ENCODE data around the gene ARRDC1.
"Not testable (repeated sequence)": the region's sequence is repeated elsewhere in the genome, so short reads cannot be mapped to it uniquely, and the experiment has no call there.

ARRDC1 gene

DNA sequence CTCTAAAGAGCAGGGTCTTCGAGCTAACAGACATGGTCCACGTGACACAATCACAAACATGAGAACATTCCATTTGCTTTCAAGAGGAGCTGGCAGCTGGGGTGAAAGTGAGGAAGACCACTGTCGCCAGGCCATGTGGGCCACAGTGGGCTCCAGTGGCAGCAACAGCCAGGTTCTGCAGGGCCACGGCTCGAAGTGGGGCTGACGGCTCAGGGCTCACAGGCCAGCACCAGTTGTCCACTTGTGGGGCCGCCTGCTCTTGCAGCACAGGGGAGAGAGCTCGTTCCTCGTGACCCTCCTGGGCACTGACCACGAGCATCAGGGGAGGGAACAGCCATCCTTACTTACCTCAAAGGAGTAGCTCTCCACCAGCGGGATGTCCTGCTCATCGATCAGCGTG is 17.2 kb upstream of the ARRDC1 start:
- DNase-seq = no peak

DNA sequence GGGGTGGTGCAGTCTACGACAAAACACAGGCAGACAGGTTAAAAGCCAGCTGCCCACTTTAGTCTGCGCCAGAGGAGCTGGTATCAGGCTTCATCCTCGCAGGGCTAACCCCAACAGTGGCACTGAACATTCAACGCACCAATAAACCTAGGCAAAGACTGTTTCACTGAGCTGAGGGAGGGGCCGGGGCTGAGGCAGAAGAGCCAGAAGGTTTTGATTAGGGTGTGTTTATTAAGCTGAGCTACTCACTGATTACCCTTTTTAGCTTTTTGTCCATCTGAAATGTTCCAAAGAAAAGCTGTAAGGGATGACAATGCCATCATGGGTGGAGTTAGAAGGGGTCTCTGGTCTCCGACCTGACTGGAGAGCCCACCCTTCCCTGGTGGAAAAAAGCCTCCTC is 16.6 kb upstream of the ARRDC1 start:
- no peak for DNase-seq

DNA sequence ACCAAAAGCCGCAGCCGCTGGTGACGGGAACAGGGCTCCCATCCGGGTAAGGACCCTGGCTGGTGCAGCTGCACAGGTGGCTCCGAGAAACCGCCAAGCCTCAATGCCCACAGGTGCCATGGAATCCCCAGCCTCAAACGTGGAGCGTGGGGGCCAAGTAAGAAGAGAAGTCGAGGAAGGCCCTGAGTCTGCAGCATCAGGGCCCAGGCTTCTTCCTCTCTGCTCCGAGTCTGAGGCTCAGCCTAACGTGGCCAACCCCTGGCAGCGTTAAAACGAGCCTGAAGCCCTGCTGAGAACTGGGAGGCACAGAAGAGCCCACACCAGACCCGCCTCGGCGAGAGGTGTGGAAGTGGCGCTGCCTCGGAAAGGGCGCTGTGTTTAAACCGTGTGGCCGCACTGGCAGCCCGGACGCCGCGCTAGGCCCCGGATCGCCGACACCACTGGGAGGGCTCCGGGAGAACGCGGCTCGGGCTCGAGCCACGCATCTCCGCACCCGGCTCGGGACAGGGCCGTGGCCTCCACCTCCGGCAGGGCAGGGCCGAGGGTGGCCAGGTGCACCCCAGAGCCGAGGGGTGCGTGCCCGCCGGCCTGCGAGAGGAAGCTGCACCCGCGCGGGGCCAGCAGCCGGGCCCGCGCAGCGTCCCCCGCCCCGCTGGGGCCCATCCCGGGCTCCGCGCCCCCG is 15.9 kb upstream of the ARRDC1 start:
- peak; percentile 26 for DNase-seq

DNA sequence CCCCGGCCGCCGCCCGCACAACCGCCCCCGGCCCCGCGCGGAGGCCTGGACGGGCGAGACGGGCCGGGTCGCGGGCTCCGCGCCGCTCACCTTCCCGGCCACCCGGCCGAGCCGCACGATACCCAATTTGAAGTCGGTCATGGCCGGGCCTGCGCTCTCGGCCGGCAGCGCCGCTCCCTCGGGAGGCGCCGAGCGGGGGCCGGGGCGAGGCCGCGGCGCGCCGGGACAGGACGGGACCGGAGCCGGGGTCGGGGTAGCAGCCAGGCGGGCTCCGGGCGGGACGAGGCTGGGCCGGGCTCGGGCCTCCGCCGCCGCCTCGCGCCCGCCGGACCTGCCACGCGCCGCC is 15.4 kb upstream of the ARRDC1 start:
- DNase-seq = no peak

DNA sequence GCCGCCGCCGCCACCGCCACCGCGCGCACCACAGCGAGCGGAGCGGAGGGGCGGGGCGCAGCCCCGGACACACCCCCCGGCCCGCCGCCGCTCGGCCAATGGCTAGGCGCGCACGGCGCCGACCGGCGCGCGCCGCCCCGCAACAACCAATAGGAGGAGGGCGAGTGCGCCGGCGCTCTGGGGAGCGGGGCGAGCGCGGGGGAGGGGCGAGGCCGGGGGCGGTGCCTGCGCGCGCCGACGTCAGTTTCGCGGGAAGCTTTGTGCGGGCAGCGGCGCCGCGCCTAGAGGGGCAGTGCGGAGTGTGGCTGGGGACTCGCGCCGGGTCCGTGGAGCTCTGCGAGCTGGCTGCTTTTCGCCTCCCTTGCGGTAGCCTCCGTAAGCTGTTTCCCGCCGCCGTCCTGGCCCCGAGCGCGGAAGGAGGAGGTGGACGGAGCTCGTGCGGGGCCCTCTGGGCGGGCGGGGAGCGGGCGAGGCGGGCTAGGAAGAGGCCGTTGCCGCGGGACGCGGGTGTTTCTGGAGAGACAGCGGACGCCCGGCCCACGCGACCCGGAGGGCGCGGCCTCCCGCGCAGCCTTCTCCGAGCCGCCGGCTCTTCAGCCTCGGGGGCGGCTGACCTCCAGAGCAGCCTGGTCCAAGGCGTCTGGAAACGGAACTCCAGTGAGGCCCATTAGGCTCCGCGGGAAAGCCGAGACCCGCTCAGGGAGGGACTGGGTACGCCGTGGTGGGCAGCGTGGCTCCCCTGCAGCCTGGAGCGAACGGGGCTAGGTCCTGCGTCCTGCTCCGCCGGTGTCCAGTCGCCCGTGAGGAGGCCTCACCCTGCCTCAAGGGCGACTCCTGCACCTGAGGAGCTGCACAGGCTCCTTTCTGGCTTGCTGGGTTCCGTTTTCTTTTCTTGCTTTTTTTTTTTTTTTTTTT is 14.8 kb upstream of the ARRDC1 start, which contains the start of gene ZMYND19:
Gene ZMYND19, minus strand, starts transcription at position 44 of the 915 bp plus-strand sequence. CDS start 249 bp downstream, outside the sequence.
- peak; percentile 87 for DNase-seq

DNA sequence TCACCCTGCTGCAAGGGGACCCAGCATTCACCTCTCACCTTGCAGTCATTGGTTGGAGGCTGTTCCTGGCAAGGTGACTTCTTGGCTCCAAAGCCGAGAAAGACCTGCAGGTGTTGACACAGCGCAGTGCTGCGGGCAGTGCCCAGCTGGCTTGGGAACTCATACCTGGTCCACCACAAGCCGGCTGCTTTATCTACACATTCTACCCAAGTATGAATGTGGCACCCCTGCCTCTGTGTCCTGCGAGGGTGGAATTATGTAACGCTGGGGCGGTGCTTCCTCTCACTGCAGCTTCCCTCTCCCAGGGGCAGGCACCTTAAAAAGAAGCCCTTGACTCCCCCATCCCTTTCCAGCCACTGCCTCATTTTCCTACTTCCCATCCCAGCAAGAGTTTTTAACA is 12.7 kb upstream of the ARRDC1 start:
- DNase-seq = no peak

DNA sequence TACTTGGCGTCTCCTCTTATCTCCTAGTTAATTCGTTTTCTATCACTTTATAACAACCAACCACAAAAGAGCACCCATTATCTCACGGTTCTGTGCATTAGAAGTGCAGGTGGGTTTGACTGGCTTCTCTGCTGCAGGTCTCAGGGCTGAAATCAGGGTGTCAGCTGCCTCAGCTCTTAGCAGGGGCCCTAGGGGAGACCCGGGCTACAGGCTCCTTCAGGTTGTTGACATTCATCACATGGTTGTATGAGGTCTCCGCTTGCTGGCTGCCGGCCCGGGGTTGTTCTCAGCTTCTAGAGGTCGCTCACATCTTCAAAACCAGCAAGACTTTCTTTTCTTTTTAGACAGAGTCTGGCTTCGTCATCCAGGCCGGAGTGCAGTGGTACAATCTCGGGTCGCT is 12.3 kb upstream of the ARRDC1 start:
- no peak for DNase-seq

DNA sequence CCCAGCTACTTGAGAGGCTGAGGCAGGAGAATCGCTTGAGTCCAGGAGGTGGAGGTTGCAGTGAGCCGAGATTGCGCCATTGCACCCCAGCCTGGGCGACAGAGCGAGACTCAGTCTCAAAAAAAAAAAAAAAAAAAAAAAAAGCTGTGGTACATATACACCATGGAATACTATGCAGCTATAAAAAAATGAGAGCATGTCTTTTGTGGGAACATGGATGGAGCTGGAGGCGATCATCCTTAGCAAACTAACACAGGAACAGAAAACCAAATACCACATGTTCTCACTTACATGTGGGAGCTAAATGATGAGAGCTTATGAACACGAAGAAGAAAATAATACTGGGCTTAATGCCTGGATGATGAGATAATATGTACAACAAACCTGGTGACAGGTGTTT is 8.9 kb upstream of the ARRDC1 start:
- DNase-seq = not testable (repeated sequence)

DNA sequence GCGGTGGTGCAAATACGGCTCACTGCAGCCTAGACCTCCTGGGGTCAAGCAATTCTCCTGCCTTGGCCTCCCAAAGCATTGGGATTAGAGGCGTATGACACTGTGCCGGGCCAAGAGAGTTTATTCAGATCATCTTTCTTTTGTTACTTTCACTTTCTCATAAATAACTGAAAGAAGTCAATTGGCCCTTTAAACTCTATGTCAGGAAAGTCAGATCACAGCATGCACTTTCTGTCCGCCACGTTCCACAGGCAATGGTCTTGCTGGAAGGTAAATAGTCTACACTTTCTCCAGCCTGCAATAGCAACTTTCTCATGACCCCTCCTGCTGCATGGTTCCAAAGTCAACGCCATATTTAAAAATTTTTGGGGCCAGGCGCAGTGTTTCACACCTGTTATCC is 6.5 kb upstream of the ARRDC1 start:
- DNase-seq = no peak

DNA sequence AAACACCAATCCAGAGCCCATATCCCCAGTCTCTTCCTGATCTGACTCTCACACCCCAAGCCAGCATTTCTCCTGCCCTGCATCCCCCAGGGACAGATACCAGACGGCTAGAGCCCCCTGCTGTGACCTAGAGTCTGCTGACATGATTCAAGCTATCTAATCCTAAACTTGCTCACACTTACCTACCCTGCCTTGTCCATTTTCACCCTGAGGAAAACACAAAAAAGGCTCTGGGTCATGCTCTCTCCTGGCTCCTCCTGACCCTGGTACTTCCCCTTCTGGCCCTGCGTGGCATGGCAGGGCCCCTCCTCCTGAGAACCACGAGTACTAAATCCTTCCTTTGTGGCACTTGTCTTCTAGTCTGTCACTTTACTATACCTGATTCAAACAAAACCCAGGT is 2.8 kb upstream of the ARRDC1 start:
- DNase-seq = peak; percentile 42

DNA sequence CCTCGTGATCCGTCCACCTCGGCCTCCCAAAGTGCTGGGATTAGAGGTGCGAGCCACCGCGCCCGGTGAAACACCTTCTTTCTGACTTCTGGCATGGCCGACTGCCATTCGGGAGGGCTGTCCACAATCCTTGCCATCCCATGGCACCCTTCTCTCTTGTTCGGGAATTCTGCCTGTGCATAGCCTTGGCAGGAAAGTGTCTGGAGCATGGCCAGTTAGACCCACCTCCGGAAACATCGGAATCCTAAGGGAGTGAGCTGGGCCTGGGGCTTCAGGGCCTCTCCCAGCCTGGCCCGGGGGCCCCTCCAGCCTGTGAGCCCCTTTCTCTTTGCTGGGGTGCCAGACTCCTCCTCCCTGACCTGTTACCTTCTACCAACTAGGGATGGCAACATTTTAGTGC is 1.6 kb upstream of the ARRDC1 start:
- no peak for DNase-seq

DNA sequence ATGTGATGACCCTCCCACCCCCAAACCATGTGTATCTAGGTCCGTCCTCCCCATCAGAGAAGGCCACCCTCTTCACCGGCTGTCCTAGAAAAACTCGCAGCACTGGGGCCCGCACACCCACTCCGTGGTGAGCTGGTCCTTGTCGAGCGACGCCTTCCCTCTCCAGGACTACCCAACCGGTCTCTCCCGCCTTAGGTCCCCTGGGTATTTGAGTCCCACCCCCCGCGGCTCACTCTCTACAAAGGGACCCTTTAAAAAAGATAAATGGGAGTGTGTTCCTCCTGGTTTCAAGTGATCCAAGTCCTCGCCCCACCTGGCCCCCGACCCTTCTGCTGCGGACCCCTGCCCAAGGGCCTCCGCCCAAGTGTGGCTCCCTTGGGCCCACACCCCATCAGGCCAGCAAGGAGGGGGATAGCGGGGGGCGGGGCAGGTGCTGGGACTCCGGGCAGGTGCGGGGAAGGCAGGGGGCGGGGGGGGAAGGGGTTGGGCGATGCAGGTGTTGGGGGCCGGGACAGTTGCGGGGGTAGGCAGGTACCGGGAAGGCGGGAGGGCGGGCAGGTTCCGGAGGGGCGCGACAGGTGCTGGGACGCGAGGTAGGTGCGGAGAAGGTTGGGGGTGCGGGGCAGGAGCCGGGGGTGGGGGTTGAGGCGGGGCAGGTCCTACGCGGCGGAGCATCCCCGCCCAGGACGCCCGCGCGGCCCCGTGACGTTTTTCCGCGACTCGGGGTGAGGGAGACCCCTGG is 970 bp upstream of the ARRDC1 start:
- DNase-seq = no peak

DNA sequence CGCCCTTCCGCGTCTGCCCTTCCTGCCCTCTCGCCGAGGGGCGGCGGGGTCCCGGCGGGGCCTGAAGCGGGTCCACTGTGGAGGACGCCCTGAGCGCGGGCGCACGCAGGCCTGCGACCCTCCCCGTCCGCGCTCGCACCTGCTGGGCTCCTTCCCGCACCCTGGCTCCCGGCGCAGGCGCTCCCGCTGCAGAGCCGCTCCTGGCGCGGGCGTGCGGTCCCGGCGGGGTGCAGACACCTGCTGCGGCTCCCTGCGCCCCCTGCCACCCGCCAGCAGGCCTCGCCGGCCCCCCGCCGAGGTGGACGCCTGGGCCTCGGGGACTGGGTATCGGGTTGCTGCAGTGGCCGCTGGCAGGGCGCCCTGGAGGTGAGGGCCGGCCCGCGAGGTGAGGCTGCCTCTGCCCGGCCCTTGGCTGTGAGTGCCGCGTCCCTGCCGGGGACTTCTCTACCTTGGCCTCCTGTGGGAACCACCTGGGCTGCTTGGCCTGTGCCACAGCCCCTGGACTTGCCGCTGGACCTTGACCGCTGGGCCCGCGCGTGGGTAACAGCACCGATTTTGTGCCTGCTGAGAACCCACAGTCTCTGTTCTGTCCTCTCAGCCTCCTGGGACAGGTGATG is 627 bp downstream of the ARRDC1 start:
- DNase-seq = no peak

DNA sequence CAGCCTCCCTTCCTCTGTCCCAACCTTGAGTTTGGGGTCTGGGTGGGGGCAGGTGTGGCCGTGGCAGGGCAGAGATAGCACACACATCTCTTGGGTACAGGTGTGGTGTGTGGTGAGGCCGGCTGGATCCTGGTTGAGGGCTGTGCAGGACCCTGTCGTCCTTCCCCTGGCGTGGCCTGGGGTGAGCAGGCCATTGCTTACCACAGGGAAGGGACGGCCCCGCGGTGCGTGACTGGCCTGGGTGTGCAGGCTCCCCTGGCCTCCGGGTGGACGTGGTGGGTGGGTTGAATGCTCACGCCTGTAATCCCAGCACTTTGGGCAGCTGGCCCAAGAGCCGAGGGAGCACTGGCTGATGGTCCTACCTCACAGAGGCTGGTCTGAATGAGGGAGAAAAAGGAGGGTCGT is 1.2 kb downstream of the ARRDC1 start:
- DNase-seq = no peak

DNA sequence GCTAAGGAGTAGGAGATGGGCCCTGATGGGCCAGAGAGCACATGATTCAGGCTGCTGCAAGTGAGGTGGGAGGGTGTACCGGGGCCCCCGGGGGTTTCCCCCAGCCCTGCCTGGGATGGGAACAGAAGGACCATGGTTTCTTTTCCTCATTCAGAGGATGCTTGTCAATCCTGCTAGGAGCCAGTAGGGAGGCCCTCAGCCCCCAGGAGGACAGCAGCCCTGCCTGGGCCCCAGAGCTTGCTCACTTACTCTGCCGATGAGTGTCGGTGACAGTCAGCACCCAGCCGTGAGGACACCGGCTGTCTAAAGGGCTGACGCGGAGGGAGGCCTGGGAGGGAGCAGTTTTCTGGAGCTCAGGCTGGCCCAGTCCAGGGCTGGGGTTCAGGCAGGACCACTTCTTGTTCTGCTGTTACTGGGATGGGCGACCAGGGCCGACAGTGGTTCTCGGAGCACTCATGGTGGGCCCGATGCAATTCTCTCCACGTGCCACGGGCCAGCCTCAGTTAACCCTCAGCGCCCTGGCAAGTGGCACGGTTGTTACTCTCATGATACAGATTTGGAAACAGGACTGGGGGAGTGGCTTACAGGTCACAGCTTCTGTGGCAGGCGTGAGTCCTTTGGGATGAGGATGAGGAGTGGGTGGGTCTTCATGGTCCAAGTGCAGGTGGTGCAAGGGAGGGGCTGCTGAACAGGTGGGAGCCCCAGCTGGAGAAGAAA is 1.8 kb downstream of the ARRDC1 start:
- DNase-seq = no peak

DNA sequence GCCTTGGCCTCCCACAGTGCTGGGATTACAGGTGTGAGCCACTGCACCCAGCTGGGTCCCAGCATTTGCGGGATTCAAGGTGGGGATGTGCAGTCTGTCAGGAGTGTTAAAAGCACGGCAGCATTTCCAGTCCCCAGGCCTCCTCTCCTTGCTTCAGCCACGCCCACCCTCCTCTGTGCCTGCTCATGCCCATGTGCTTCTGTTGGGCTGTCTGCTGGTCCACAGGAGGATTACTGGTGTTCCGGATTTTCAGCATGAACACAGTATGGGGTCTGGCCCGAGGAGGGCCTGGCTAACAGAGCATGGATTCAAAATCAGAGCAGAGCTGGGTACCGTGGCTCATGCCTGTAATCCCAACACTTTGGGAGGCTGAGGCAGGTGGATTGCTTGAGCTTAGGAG is 5.5 kb downstream of the ARRDC1 start:
- DNase-seq = no peak

DNA sequence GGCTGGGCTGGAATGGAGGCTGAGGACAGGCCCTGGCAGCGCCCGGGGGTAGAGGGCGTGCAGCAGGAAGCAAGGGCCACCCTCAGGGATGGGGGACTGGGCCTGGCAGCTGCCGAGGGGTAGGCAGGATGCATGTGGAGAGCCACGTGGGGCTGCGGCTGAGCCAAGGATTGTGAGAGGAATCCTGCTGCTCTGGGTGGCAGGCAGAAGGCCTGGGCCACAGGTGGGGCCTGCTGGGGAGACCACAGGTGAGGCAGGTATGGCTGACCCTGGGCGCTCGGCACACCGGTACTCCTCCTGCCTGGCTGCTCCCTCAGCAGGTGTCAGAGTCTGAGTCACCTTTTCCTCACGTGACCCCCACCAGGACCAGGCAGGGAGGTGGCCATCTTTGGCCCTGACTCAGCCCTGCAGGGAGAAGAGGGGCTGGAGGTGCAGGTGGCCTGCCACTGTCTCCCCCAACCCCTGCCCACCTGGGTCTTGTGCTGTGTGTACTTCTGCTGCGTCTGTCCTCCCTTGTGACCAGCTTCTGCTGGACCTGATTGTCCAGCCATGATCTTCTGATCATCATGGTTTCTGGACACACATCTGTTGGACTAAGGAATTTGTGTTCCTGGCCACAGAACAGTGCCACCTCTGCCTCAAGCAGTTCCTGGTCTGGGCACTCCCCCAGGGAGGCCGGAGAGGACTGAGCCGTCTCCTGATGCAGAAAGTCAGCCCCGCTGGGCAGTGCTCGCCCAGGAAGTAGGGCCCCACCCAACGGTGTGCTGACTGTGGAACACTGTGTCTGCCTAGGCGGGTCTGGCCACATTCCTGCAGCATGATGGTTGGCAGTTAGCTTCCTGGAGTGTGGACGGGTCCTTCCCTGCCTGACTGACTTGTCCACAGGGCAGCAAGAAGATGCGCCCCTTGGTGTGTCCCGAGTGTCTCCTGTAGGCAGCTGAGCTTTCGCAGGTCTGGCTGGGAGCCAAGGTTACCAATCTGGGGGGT is 6.4 kb downstream of the ARRDC1 start:
- peak; percentile 42 for DNase-seq

DNA sequence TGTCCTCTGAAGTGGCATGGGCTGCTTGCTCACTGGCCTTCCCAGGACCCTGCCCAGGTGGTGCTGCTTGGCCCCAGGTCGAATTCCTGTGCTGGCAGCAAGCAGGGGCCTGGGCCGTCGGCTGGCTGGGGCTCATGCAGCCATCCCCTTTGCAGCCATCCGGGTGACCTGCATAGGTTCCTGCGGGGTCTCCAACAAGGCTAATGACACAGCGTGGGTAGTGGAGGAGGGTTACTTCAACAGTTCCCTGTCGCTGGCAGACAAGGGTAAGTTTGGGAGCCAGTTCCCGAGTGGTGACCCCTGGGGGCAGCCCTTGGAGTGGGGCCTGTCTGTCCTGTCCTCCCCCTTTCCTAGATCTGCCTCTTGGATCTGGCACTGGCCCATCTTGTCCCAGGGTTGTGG is 7.3 kb downstream of the ARRDC1 start:
- no peak for DNase-seq

DNA sequence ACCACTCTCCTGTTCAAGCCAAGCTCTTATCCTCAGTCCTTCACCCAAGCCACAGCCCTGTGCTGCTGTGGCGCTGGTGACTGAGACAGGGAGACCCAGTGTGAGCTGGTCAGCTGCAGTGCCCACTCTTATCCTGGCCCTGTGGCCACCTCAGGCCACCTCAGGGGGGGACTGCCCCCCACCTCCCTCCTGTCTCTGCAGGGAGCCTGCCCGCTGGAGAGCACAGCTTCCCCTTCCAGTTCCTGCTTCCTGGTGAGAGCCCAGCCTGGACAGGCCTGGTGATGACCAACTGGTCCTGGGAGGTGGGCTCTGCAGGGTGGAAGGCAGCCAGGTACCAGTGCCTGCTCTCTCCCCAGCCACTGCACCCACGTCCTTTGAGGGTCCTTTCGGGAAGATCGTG is 7.8 kb downstream of the ARRDC1 start:
- DNase-seq = no peak

DNA sequence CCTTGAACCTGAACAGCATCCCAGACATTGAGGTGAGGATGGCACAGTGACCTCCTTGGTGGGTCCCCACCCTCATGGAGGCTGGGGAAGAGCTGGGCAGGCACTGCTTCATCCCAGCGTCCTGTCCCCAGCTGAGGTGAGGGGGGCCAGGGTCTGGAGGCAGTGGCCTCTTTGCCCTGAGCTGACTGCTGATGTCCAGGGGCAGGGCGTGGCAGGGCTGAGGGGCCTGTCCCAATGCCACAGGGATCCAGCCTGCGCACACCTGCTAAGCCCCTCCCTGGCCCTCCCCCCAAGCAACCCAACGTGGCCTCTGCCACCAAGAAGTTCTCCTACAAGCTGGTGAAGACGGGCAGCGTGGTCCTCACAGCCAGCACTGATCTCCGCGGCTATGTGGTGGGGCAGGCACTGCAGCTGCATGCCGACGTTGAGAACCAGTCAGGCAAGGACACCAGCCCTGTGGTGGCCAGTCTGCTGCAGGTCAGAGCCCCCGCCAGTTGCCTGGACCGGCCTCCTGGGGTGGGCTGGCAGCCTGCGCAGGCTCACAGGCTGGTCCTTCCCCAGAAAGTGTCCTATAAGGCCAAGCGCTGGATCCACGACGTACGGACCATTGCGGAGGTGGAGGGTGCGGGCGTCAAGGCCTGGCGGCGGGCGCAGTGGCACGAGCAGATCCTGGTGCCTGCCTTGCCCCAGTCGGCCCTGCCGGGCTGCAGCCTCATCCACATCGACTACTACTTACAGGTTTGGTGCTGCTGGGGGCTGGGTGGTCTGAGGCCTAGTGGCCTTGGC is 8.4 kb downstream of the ARRDC1 start:
- no peak for DNase-seq
